ENCODE data around the gene COX4I1.

Gene COX4I1

GRCh38 chr16:85768199-85768598, 31.3 kb upstream of the COX4I1 start:
- no peak for DNase-seq

- no peak for DNase-seq
Observed at GRCh38 chr16:85770741-85771140, 28.8 kb upstream of the COX4I1 start.

- no peak for DNase-seq
Observed at GRCh38 chr16:85773044-85773443, 26.5 kb upstream of the COX4I1 start.

GRCh38 chr16:85774136-85774535, 25.4 kb upstream of the COX4I1 start:
- DNase-seq: no peak

GRCh38 chr16:85774811-85775210, 24.7 kb upstream of the COX4I1 start:
- no peak for DNase-seq

- DNase-seq: no peak
Observed at GRCh38 chr16:85777583-85778310, 21.7 kb upstream of the COX4I1 start.

GRCh38 chr16:85778873-85779272, 20.6 kb upstream of the COX4I1 start:
- no peak for DNase-seq

- DNase-seq: no peak
Observed at GRCh38 chr16:85780281-85780680, 19.2 kb upstream of the COX4I1 start.

GRCh38 chr16:85781156-85781555, 18.3 kb upstream of the COX4I1 start:
- DNase-seq: no peak

- no peak for DNase-seq
Observed at GRCh38 chr16:85781695-85782370, 17.7 kb upstream of the COX4I1 start.

GRCh38 chr16:85782451-85782850, 17.0 kb upstream of the COX4I1 start:
- DNase-seq: no peak

- DNase-seq: no peak
Observed at GRCh38 chr16:85783441-85783840, 16.1 kb upstream of the COX4I1 start.

GRCh38 chr16:85784813-85785212, 14.7 kb upstream of the COX4I1 start:
- DNase-seq: no peak

GRCh38 chr16:85785927-85786326, 13.6 kb upstream of the COX4I1 start:
- no peak for DNase-seq

- no peak for DNase-seq
Observed at GRCh38 chr16:85788819-85789218, 10.7 kb upstream of the COX4I1 start.

GRCh38 chr16:85789773-85790172, 9.7 kb upstream of the COX4I1 start:
- no peak for DNase-seq

- no peak for DNase-seq
Observed at GRCh38 chr16:85793662-85794298, 5.7 kb upstream of the COX4I1 start.

GRCh38 chr16:85794696-85795095, 4.8 kb upstream of the COX4I1 start:
- DNase-seq: no peak

- no peak for DNase-seq
Observed at GRCh38 chr16:85796152-85796551, 3.3 kb upstream of the COX4I1 start.

GRCh38 chr16:85796599-85796998, 2.9 kb upstream of the COX4I1 start:
- no peak for DNase-seq

- DNase-seq: no peak
Observed at GRCh38 chr16:85798283-85798776, 1.2 kb upstream of the COX4I1 start.

GRCh38 chr16:85798901-85799496, 496 bp upstream of the COX4I1 start:
- DNase-seq: no peak

- DNase-seq: no peak
Observed at GRCh38 chr16:85800321-85800669, 800 bp downstream of the COX4I1 start.

GRCh38 chr16:85803570-85803969, 4.1 kb downstream of the COX4I1 start:
- no peak for DNase-seq
